Measurements from ENCODE around the gene LRRC49. TPM values are rescaled to one million over a fixed set of nuclear protein-coding genes. Genes with fewer than 3 reads are reported as not detected.

LRRC49 gene
- total RNA-seq, 4 donors from 2014 or later = 3.3 to 10.4 (median 7.0) TPM

GRCh38 chr15:71093054-71094024, 200.7 kb downstream of the LRRC49 start:
- 62% methylated on average over 11 of the region's 11 CpGs for WGBS
- DNase-seq (ENCODE audit: extremely low spot score) = peak; percentile 82
- TF ChIP-seq CTCF (IDR thresholded peaks at IDR 0.05) = no peak
- no peak for TF ChIP-seq EP300 (IDR thresholded peaks at IDR 0.05)
- TF ChIP-seq POLR2A (IDR thresholded peaks at IDR 0.05; ENCODE audit: low read depth) = no peak
- TF ChIP-seq POLR2AphosphoS5 (IDR thresholded peaks at IDR 0.05) = no peak
- Histone ChIP-seq H3K36me3 (no peaks in the 10 kb centered on the region), H3K4me1 (no peaks in the 10 kb centered on the region), H3K27ac (replicated peaks in 1 of 4) (no peak overlapping the region), H3K4me3 (no peak overlapping the region), H3K27me3 (peaks cover 0 to 5% (median 0%) of the 10 kb centered on the region in 4 donors), H3K9me3 (peaks cover 0 to 7% (median 0%) of the 10 kb centered on the region in 4 donors)
- intact Hi-C loops (cut with DNase I) = no loop called here

- Histone ChIP-seq H3K27me3 (peaks cover 0 to 5% (median 0%) of the 10 kb centered on the region in 4 donors), H3K4me3 (no peak overlapping the region), H3K36me3 (no peaks in the 10 kb centered on the region), H3K4me1 (no peaks in the 10 kb centered on the region), H3K9me3 (peaks cover 0 to 2% (median 0%) of the 10 kb centered on the region in 4 donors), H3K27ac (replicated peaks in 1 of 4) (no peak overlapping the region)
- peak; percentile 68 for DNase-seq (ENCODE audit: extremely low spot score)
- intact Hi-C loops (cut with DNase I) = no loop called here
- TF ChIP-seq CTCF (IDR thresholded peaks at IDR 0.05) = no peak
- no peak for TF ChIP-seq POLR2AphosphoS5 (IDR thresholded peaks at IDR 0.05)
- no peak for TF ChIP-seq EP300 (IDR thresholded peaks at IDR 0.05)
- no peak for TF ChIP-seq POLR2A (IDR thresholded peaks at IDR 0.05; ENCODE audit: low read depth)
- 85% methylated on average over 2 of the region's 2 CpGs for WGBS
Measured at GRCh38 chr15:71094137-71094536, 201.5 kb downstream of the LRRC49 start.

GRCh38 chr15:71096676-71097075, 204.1 kb downstream of the LRRC49 start:
- DNase-seq (ENCODE audit: extremely low spot score) = no peak
- Histone ChIP-seq H3K27me3 (peaks cover 0 to 5% (median 0%) of the 10 kb centered on the region in 4 donors), H3K27ac (replicated peaks in 1 of 4) (no peak overlapping the region), H3K4me1 (no peaks in the 10 kb centered on the region), H3K9me3 (no peaks in the 10 kb centered on the region), H3K36me3 (no peaks in the 10 kb centered on the region), H3K4me3 (no peak overlapping the region)
- intact Hi-C loops (cut with DNase I) = no loop called here
- TF ChIP-seq CTCF (IDR thresholded peaks at IDR 0.05) (no peak), POLR2AphosphoS5 (IDR thresholded peaks at IDR 0.05) (no peak), POLR2A (IDR thresholded peaks at IDR 0.05; ENCODE audit: low read depth) (no peak), EP300 (IDR thresholded peaks at IDR 0.05) (no peak)
- 80% methylated on average over 3 of the region's 3 CpGs for WGBS

GRCh38 chr15:71097890-71098289, 205.3 kb downstream of the LRRC49 start:
- TF ChIP-seq EP300 (IDR thresholded peaks at IDR 0.05) (no peak), CTCF (IDR thresholded peaks at IDR 0.05) (no peak), POLR2A (IDR thresholded peaks at IDR 0.05; ENCODE audit: low read depth) (no peak), POLR2AphosphoS5 (IDR thresholded peaks at IDR 0.05) (no peak)
- Histone ChIP-seq H3K4me3 (no peak overlapping the region), H3K27me3 (no peaks in the 10 kb centered on the region), H3K4me1 (no peaks in the 10 kb centered on the region), H3K9me3 (no peaks in the 10 kb centered on the region), H3K36me3 (no peaks in the 10 kb centered on the region), H3K27ac (replicated peaks in 1 of 4) (no peak overlapping the region)
- intact Hi-C loops (cut with DNase I) = no loop called here
- no peak for DNase-seq (ENCODE audit: extremely low spot score)
- 88% methylated on average over 4 of the region's 4 CpGs for WGBS

All from esophagus muscularis mucosa (tissue), 4 donors.